Esophagus squamous epithelium (tissue), 5 donors: ENCODE results near the gene CLASRP. TPM values are rescaled to one million over a fixed set of nuclear protein-coding genes. Genes with fewer than 3 reads are reported as not detected.

ENCODE experiments used
- DNase-seq: peaks from one replicate; lab custom pipeline; 2025; lab: John Stamatoyannopoulos, UW
- H3K27ac ChIP-seq, 4 donors: fragments of 200-600 bp; sonication (generic); one replicate each; pipeline ENCODE4 v1.5.1; 2016 to 2019; ENCODE audit warnings: mild to moderate bottlenecking in 1 of 4
- H3K27me3 ChIP-seq, 4 donors: fragments of 200-600 bp; sonication (generic); 1 replicate in 3 of 4; 2 replicates in 1 of 4; pipeline versions ENCODE4 v1.5.1 to v1.6.0; 2017 to 2021; ENCODE audit warnings: antibody characterized with exemption in 1 of 4
- H3K36me3 ChIP-seq, 3 donors: fragments of 200-600 bp; sonication (generic); one replicate each; pipeline ENCODE4 v1.5.1; 2016 to 2019
- H3K4me1 ChIP-seq, 3 donors: fragments of 200-600 bp; sonication (generic); one replicate each; pipeline ENCODE4 v1.5.1; 2017 to 2019
- H3K4me3 ChIP-seq, 4 donors: fragments of 200-600 bp; sonication (generic); 1 replicate in 3 of 4; 2 replicates in 1 of 4; pipeline ENCODE4 v1.5.1; 2016 to 2019; ENCODE audit warnings: mild to moderate bottlenecking in 2 of 4, moderate library complexity in 1 of 4
- H3K9me3 ChIP-seq, 3 donors: fragments of 200-600 bp; sonication (generic); one replicate each; pipeline ENCODE4 v1.5.1; 2016 to 2019
- CTCF ChIP-seq, 6 experiments: fragments of 450-650 bp in 4 of 6; fragments of 200-600 bp in 2 of 6; sonication (generic) in 2 of 6; IDR thresholded peaks; one replicate each; pipeline ENCODE4 v1.5.1; 2016 to 2019; ENCODE audit warnings: antibody characterized with exemption in 6 of 6, mild to moderate bottlenecking in 4 of 6, moderate library complexity in 4 of 6
- POLR2A ChIP-seq, 4 donors: fragments of 450-650 bp; IDR thresholded peaks; one replicate each; pipeline ENCODE4 v1.6.1; 2017; ENCODE audit warnings: antibody characterized with exemption in 4 of 4, mild to moderate bottlenecking in 4 of 4, moderate library complexity in 3 of 4
- WGBS, 2 donors: methylation state at CpG; one replicate each; pipeline ENCODE4 v1.1.5; 2018; 5-methylcytosine and 5-hydroxymethylcytosine counted together
- intact Hi-C: fragments of 100-400 bp; cut with DNase I; formaldehyde crosslinking; loops from one replicate; pipeline ENCODE4 v1.15.0; 2022
- total RNA-seq, 4 donors: library from RNA; depleted of rRNA; stranded (reverse); fragments of >200 nt; gene quantifications; one replicate each; pipeline ENCODE4 v1.1.0, GENCODE V29; 2016
- donor health status: DM: yes; HTN: yes; CAD: no.

Gene CLASRP
- total RNA-seq, 4 donors from 2014 or later = 46.4 to 122 (median 64.0) TPM

DNA sequence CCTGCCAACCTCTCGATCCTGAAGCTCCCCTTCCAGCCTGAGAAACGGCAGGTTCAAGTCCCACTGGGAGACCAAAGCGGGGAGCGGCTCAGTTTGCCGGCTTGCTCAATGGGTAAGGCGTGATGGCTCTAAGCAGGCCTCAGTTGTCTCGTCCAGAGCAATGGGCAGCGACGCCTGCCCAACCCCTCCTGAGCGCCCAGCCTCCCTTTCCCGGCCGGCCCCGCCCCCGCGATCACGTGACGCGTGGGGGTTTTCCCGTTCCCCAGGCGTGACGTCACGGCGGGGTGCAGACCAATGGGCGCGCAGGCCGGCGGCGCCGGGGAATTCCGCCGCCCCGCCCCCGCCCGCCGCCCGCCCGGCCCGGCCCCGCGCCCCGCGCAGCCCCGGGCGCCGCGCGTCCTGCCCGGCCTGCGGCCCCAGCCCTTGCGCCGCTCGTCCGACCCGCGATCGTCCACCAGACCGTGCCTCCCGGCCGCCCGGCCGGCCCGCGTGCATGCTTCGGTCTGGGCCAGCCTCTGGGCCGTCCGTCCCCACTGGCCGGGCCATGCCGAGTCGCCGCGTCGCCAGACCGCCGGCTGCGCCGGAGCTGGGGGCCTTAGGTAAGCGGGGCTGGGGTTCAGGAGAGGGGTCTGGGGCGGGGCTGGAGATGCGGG, 37.6 kb upstream of the CLASRP start, which contains the start of gene RELB:
TSS of gene RELB (plus strand) at position 378 of the 653 bp plus-strand sequence. CDS start at position 494, 116 bp downstream.
- H3K27ac ChIP-seq = peak within 1 kb of the TSS; percentile 98 to 99 (median 99)
- peaks cover 7 to 16% (median 11%) of the 10 kb centered on the region in 3 donors for H3K4me1 ChIP-seq
- peak; percentile 59 for DNase-seq
- H3K9me3 ChIP-seq = no peaks in the 10 kb centered on the region
- H3K4me3 ChIP-seq = peak within 1 kb of the TSS; percentile 82 to 96 (median 90)
- H3K27me3 ChIP-seq = no peaks in the 10 kb centered on the region
- intact Hi-C loops = no loop called here
- TF ChIP-seq CTCF (IDR thresholded peaks at IDR 0.05) (peak in 1 of 6 experiments; percentile 3), POLR2A (IDR thresholded peaks at IDR 0.05) (no peak)
- 0% methylated on average over 1 of the region's 79 CpGs; no CpG with 5 or more reads in 1 of the 2 donors for WGBS, 2 donors
- peaks cover 0 to 16% (median 0%) of the 10 kb centered on the region in 3 donors for H3K36me3 ChIP-seq

- no peaks in the 10 kb centered on the region for H3K9me3 ChIP-seq
- H3K4me1 ChIP-seq = peaks cover 7 to 16% (median 11%) of the 10 kb centered on the region in 3 donors
- DNase-seq = no peak
- no peak for TF ChIP-seq CTCF (IDR thresholded peaks at IDR 0.05)
- no peak for TF ChIP-seq POLR2A (IDR thresholded peaks at IDR 0.05)
- 84 to 95% methylated on average over 4 of the region's 4 CpGs for WGBS, 2 donors
- intact Hi-C loops = no loop called here
- H3K4me3 ChIP-seq = no peak overlapping the region
- H3K36me3 ChIP-seq = peaks cover 0 to 32% (median 0%) of the 10 kb centered on the region in 3 donors
- H3K27ac ChIP-seq = no peak overlapping the region
- H3K27me3 ChIP-seq = no peaks in the 10 kb centered on the region
Observed at GRCh38 chr19:45003485-45003884, 35.4 kb upstream of the CLASRP start.

DNA sequence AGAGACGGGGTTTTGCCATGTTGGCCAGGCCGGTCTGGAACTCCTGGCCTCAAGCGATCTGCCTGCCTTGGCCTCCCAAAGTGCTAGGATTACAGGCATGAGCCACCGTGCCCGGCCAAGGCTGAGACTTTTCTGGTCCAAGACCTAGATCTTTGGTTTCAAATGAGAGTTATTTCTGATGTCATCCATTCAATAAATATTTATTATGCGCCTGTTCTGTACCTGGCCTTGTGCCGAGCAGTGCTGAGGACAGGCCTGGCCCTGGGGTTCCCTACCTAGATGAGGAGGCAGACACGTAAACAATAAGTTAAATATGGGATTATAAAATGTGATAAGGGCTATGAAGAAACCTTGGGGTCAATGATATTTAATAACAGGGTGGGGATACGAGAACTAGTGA, 33.1 kb upstream of the CLASRP start:
- H3K36me3 ChIP-seq = peaks cover 0 to 36% (median 0%) of the 10 kb centered on the region in 3 donors
- H3K27me3 ChIP-seq = no peaks in the 10 kb centered on the region
- intact Hi-C loops = no loop called here
- no peak overlapping the region for H3K27ac ChIP-seq
- no peak for DNase-seq
- TF ChIP-seq CTCF (IDR thresholded peaks at IDR 0.05) = no peak
- no peak for TF ChIP-seq POLR2A (IDR thresholded peaks at IDR 0.05)
- no peaks in the 10 kb centered on the region for H3K9me3 ChIP-seq
- 80 to 93% methylated on average over 9 of the region's 9 CpGs for WGBS, 2 donors
- H3K4me3 ChIP-seq = no peak overlapping the region
- peaks cover 7 to 13% (median 10%) of the 10 kb centered on the region in 3 donors for H3K4me1 ChIP-seq

GRCh38 chr19:45008552-45008951, 30.3 kb upstream of the CLASRP start:
- no peak overlapping the region for H3K27ac ChIP-seq
- WGBS, 2 donors = 40 to 79% methylated on average over 1 to 8 of the region's 10 CpGs
- no peak for DNase-seq
- H3K4me3 ChIP-seq = no peak overlapping the region
- peaks cover 0 to 54% (median 0%) of the 10 kb centered on the region in 3 donors for H3K36me3 ChIP-seq
- H3K4me1 ChIP-seq = no peaks in the 10 kb centered on the region
- no peaks in the 10 kb centered on the region for H3K27me3 ChIP-seq
- no peaks in the 10 kb centered on the region for H3K9me3 ChIP-seq
- TF ChIP-seq CTCF (IDR thresholded peaks at IDR 0.05) (no peak), POLR2A (IDR thresholded peaks at IDR 0.05) (no peak)
- intact Hi-C loops = no loop called here

- 90 to 96% methylated on average over 5 to 6 of the region's 9 CpGs for WGBS, 2 donors
- no peak for DNase-seq
- Histone ChIP-seq H3K4me3 (no peak overlapping the region), H3K4me1 (no peaks in the 10 kb centered on the region), H3K27ac (no peak overlapping the region), H3K36me3 (peaks cover 0 to 56% (median 0%) of the 10 kb centered on the region in 3 donors), H3K9me3 (no peaks in the 10 kb centered on the region), H3K27me3 (no peaks in the 10 kb centered on the region)
- TF ChIP-seq POLR2A (IDR thresholded peaks at IDR 0.05) (no peak), CTCF (IDR thresholded peaks at IDR 0.05) (no peak)
- intact Hi-C loops = no loop called here
Observed at GRCh38 chr19:45009625-45010255, 29.1 kb upstream of the CLASRP start.
